DMS53 treated with DMSO at 0.1 percent for 48 hours (cell line): Measurements from ENCODE around the gene APOD.

Source experiments
- DNase-seq: peaks from one replicate; lab custom pipeline; 2025; ENCODE audit not compliant: unreplicated experiment; lab: John Stamatoyannopoulos, UW

The APOD gene

GRCh38 chr3:195555110-195555509 is 28.6 kb downstream of the APOD start:
- DNase-seq: no peak

- DNase-seq: no peak
Observed at GRCh38 chr3:195554458-195554857, 29.3 kb downstream of the APOD start.

GRCh38 chr3:195553268-195553667 is 30.5 kb downstream of the APOD start:
- no peak for DNase-seq

GRCh38 chr3:195551381-195551978 is 32.3 kb downstream of the APOD start:
- DNase-seq: no peak

DNA sequence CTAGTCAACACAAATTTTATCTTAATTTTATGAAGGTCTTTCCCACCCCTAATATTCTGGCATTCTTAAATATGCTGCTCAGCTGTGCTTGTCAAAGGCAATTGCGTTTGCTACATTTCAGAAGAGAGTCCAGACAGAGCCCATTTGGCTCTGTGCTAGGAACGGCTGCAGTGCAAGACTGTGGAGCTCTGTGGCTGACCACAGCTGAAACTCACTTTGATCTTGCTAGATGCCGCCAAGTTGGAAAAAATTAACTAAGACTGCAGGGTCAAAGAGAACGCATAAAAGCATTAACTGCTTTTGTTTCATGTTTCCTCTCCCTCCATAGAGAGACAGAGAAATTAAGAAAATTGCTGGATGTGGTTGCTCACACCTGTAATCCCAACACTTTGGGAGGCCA is 33.0 kb downstream of the APOD start:
- no peak for DNase-seq

- no peak for DNase-seq
Observed at GRCh38 chr3:195549931-195550519, 33.7 kb downstream of the APOD start.

GRCh38 chr3:195548987-195549386 is 34.8 kb downstream of the APOD start:
- DNase-seq: no peak

- no peak for DNase-seq
Observed at GRCh38 chr3:195548501-195548900, 35.2 kb downstream of the APOD start.

DNA sequence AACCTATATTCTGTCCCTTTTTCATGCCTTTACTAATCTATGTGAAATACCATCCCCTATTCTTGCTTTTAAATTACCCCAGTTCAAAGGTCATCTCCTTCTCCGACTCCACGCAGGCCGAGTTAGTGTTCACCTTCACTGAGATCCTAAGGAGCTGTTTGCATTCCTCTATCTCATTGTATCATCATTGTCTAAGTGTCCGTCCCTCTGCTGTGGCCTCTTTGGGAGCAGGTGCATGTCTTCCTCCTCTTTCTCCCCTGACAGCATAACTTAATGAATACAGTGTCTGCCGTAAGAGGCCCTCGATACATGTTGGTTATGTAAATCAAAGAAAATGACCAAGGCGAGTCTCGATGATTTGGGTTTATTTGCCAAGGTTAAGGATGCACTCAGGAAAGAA is 35.7 kb downstream of the APOD start:
- no peak for DNase-seq

- DNase-seq: no peak
Observed at GRCh38 chr3:195546130-195546560, 37.6 kb downstream of the APOD start.

GRCh38 chr3:195544634-195545033 is 39.1 kb downstream of the APOD start:
- DNase-seq: no peak

DNA sequence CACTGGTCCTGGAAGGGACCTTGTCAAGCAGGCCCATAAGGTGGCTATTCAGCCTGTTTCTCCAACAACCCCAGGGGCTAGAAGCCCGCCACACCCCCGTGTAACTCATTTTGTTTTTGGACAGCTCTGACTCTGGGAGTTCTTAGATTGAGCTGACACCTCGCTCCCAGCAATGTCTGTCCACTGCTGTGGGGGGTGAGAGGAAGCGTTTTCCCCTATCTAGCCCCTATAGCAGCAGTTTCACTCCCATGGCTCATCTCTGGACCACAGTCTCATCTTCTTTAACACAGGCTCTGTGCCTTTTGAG is 39.6 kb downstream of the APOD start:
- no peak for DNase-seq

- DNase-seq: peak; percentile 17
Observed at GRCh38 chr3:195543500-195544229, 40.1 kb downstream of the APOD start.

- peak; percentile 64 for DNase-seq
Observed at GRCh38 chr3:195542698-195543499, 40.8 kb downstream of the APOD start, which contains the start of gene PPP1R2. Gene PPP1R2 (minus strand): TSS chr3:195543325. CDS start chr3:195543025, 300 bp downstream.

GRCh38 chr3:195542316-195542697 is 41.4 kb downstream of the APOD start:
- no peak for DNase-seq

DNA sequence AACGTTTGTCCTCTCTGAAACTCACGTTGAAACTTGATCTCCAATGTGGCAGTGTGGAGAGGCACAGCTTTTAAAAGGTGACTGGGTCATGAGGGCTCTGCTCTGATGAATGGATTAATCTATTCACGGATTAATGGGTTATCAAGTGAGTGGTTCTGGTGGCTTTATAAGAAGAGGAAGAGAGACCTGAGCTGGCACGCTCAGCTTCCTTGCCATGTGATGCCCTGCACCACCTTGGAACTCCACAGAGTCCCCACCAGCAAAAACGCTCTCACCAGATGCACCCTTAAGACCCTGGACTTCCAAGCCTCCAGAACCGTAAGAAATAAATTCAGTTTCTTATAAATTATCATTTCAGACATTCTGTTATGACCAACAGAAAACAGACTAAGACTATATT is 43.2 kb downstream of the APOD start:
- no peak for DNase-seq

DNA sequence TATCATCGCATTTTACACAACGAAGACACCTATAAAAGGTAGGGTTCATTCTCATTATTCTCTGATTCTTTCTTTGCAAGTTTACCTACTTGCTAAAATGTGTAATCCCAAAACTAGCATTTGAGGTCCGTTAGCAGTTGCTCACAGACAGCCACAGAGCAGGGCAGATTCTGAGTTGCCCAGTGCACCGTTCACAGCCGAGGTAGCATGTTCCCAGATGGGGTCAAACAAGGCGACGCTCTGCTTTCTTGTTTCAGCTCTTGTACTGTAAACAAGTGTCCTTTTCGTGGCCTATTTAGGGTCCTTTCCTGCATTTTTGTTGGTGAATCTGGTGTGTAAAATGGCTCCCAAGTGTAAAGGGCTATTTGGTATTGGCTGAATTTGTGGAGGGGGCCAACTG is 43.7 kb downstream of the APOD start:
- DNase-seq: no peak

GRCh38 chr3:195539479-195539878 is 44.3 kb downstream of the APOD start:
- no peak for DNase-seq

- no peak for DNase-seq
Observed at GRCh38 chr3:195537995-195538394, 45.7 kb downstream of the APOD start.

DNA sequence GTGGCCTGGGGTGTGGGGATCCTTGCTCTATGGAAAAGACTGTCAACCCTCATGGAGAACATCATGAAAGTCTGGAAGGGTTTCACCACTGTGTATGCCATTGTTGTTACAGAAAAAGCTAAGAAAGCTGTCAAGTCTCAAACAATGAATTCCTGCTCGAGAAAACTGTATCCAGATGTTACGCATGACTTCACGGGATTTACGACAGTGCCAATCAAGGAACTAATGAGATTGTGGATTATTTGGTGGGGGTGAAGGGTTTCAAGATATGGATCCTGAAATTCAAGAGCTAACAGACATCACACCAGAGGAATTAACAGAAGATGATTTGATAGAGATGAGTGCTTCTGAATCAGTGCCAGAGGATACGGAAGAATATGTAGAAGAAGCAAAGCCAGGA is 48.4 kb downstream of the APOD start:
- DNase-seq: no peak

- no peak for DNase-seq
Observed at GRCh38 chr3:195532834-195533233, 50.9 kb downstream of the APOD start.

GRCh38 chr3:195532345-195532744 is 51.4 kb downstream of the APOD start:
- no peak for DNase-seq
